Neural progenitor cell (in vitro differentiated cells): Measurements from ENCODE around the gene CARS2.
"Not testable (repeated sequence)": the region's sequence is repeated elsewhere in the genome, so short reads cannot be mapped to it uniquely, and the experiment has no call there.

Source experiments
- EZH2 ChIP-seq: fragments of 200-600 bp; sonication (generic); IDR thresholded peaks from 2 replicates; pipeline ENCODE4 v1.6.1; 2017; ENCODE audit warnings: antibody characterized with exemption, mild to moderate bottlenecking, moderate library complexity
- EZH2phosphoT487 ChIP-seq: fragments of 200-600 bp; sonication (generic); IDR thresholded peaks from 2 replicates; pipeline ENCODE4 v1.6.1; 2017; ENCODE audit warnings: antibody characterized with exemption
- TF ChIP-seq, protein P1 (sequence below): fragments of 200-600 bp; sonication (generic); IDR thresholded peaks from 2 replicates; pipeline ENCODE4 v1.5.1; 2017; ENCODE audit warnings: antibody characterized with exemption, mild to moderate bottlenecking

DNA sequence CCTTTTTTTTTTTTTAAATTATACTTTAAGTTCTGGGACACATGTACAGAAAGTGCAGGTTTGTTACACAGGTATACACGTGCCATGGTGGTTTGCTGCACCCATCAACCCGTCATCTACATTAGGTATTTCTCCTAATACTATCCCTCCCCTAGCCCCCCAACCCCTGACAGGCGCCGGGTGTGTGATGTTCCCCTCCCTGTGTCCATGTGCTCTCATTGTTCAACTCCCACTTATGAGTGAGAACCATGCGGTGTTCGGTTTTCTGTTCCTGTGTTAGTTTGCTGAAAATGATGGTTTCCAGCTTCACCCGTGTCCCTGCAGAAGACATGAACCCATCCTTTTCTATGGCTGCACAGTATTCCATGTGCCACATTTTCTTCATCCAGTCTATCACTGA lies 10.1 kb downstream of the CARS2 start:
- TF ChIP-seq, protein P1, sequence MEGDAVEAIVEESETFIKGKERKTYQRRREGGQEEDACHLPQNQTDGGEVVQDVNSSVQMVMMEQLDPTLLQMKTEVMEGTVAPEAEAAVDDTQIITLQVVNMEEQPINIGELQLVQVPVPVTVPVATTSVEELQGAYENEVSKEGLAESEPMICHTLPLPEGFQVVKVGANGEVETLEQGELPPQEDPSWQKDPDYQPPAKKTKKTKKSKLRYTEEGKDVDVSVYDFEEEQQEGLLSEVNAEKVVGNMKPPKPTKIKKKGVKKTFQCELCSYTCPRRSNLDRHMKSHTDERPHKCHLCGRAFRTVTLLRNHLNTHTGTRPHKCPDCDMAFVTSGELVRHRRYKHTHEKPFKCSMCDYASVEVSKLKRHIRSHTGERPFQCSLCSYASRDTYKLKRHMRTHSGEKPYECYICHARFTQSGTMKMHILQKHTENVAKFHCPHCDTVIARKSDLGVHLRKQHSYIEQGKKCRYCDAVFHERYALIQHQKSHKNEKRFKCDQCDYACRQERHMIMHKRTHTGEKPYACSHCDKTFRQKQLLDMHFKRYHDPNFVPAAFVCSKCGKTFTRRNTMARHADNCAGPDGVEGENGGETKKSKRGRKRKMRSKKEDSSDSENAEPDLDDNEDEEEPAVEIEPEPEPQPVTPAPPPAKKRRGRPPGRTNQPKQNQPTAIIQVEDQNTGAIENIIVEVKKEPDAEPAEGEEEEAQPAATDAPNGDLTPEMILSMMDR: not testable (repeated sequence)
- TF ChIP-seq EZH2, EZH2phosphoT487: not testable (repeated sequence)
